Measurements from ENCODE around the gene AUP1.

The AUP1 gene

GRCh38 chr2:74502720-74503505 lies 26.6 kb downstream of the AUP1 start:
- in situ Hi-C loops (cut with HindIII; ENCODE audit: low pct_ligation_motif_present, low pct_unique_long_range_greater_than_20kb, low sequenced_read_pairs), result no loop called here
- DNase-seq, result peak; percentile 81

GRCh38 chr2:74502147-74502719 lies 27.3 kb downstream of the AUP1 start:
- in situ Hi-C loops (cut with HindIII; ENCODE audit: low pct_ligation_motif_present, low pct_unique_long_range_greater_than_20kb, low sequenced_read_pairs), result no loop called here
- DNase-seq, result peak; percentile 56

DNA sequence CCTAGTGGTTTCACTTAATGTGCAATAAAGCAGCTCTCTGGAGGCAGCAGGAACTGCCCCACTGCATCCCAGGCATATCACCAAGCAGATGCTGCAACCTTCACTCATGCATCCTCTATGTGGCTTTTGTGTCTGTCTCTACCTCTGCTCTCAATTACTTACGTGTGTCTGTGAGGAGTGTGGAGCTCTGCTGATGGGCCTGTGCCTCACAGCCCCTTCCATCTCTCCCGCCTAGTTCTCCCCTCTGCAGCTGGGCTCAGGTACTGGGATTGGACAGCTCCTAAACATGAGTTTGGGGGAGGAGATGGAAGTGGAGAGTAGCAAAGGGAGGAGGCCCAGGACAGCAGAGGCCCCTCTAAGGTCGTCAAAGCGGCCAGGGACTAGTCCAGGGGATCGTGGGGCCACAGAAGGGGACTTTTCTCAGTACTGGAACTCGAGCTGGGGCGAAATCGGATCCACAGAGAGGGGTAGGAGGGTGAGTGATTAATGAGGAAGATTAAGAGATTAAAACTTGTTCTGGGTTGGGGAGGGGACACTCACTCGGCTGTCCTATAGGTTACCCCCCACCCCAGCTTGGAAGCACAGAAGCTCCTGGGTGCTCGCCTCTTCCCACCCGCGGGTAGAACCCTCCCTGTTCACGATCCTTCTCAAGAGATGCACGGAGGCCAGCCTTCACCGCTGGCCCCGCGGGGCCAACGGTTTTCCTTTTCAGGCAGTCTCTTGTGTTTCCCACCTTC lies 28.0 kb downstream of the AUP1 start:
- in situ Hi-C loops (cut with HindIII; ENCODE audit: low pct_ligation_motif_present, low pct_unique_long_range_greater_than_20kb, low sequenced_read_pairs), result no loop called here
- no peak for DNase-seq

DNA sequence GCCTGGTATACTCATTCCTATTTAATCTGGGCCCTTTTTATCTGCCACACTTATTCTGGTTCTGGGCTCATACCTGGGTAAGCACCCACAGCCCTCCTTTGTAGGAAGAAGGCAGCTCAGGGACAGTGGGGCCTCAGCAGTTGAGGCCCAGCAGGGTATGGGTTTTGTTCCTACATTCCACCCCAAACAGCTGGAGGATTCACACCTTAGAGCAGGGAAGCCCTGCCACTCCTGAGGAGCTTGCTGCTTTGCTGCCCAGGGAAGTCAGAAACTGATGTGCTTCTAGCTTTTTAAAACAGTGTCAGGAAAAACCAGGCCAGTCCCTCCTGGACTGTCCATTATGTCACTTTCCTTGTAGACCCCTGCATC lies 28.9 kb downstream of the AUP1 start:
- DNase-seq, result no peak
- in situ Hi-C loops (cut with HindIII; ENCODE audit: low pct_ligation_motif_present, low pct_unique_long_range_greater_than_20kb, low sequenced_read_pairs), result no loop called here

GRCh38 chr2:74499940-74500577 lies 29.4 kb downstream of the AUP1 start:
- DNase-seq, result no peak
- in situ Hi-C loops (cut with HindIII; ENCODE audit: low pct_ligation_motif_present, low pct_unique_long_range_greater_than_20kb, low sequenced_read_pairs), result no loop called here

DNA sequence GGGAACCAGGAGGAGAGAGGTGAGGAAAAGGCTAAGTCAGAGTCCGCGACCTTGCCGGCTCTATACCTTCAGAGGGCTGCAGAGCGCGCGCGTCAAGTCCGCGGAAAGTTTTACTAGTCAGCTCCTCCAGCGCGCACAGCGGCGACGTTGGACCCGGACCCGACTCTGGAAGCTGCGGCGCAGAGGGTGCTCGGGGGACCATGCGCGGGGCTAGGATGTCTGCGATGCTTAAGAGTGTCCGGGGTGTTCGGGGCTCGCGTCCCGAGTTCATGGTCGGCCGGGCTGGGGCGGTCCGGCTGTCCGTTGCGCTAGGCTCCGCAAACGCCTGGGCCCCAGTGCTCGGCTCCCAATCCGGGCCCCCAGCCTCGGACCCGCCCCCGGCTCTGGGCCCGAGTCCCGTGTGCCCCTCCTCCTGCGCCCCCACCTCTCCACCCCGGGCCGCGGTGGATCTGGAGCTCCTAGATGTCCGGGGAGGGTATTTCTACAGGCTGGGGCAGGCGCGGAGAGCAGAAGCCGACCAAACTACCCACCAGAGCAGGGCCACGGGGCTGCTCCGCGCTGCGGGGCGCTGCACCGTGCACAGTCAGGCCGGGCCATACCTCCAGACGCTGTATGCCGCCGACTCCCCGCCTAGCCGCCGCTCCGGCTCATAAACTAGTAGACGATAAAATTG lies 30.1 kb downstream of the AUP1 start, which contains the start of gene LBX2:
Gene LBX2, minus strand, starts transcription at position 337 of the 673 bp plus-strand sequence. Its CDS starts 66 bp downstream, at position 271.
- DNase-seq, result no peak
- in situ Hi-C loops (cut with HindIII; ENCODE audit: low pct_ligation_motif_present, low pct_unique_long_range_greater_than_20kb, low sequenced_read_pairs), result no loop called here

DNA sequence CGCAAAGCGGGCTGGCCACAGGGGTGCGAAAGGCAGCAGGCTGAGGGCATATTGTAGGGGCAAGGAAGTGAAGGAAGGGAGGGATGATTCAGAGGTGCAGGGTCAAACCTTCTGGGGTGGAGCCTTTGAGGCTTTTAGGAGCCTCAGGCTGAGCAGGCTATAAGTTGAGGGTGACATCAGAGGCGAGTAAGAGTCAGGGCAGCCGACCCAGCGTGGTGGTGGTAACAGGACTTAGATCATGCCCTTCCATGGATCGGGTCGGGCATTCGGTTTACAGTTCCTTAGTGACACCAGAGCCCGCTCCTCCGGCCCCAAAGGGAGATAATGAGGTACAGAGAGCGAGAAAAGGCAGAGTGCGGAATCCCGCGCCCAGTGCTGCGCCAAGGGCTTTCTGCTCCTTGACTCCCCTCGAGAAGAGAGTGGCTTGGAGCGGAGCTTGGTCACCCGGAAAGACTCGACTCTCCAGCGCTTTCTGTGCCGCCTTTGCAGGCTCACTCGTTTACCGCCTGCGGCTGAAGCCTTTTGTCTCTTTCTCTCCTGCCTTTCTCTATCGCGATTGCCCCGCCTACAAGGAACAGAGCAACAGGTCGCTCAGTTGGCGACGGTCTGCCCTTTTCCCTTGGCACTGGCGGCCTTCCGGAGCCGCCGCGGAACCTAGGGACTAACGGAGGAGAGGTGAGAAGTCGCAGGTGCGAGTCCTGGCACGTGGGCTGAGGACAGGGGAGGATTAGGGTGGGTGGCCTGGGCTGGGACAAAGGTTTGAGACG lies 30.8 kb downstream of the AUP1 start:
- in situ Hi-C loops (cut with HindIII; ENCODE audit: low pct_ligation_motif_present, low pct_unique_long_range_greater_than_20kb, low sequenced_read_pairs), result no loop called here
- DNase-seq, result no peak

GRCh38 chr2:74497777-74498499 lies 31.6 kb downstream of the AUP1 start:
- DNase-seq, result no peak
- in situ Hi-C loops (cut with HindIII; ENCODE audit: low pct_ligation_motif_present, low pct_unique_long_range_greater_than_20kb, low sequenced_read_pairs), result no loop called here

- DNase-seq, result no peak
- in situ Hi-C loops (cut with HindIII; ENCODE audit: low pct_ligation_motif_present, low pct_unique_long_range_greater_than_20kb, low sequenced_read_pairs), result no loop called here
Observed at GRCh38 chr2:74496997-74497776, 32.3 kb downstream of the AUP1 start.

GRCh38 chr2:74495440-74495839 lies 34.1 kb downstream of the AUP1 start:
- in situ Hi-C loops (cut with HindIII; ENCODE audit: low pct_ligation_motif_present, low pct_unique_long_range_greater_than_20kb, low sequenced_read_pairs), result no loop called here
- no peak for DNase-seq

DNA sequence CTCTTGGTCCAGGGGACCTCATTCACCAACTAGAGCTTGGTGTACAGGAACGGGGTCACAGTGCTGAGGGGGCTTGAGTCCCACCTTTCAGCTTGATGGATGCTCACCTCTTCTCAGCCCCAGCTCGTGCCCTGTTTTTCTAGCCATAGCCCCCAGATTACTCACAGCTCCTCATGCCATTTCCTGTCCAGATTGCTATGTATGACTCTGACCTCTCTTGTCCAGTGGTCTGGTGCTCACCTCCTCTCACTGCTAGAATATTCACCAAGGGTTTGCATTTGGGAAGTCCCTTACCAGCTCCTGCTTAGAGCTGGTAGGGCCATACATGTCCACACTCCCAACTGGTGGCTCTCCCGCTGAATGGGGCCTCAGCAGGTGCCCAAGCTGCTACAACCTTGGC lies 36.0 kb downstream of the AUP1 start:
- in situ Hi-C loops (cut with HindIII; ENCODE audit: low pct_ligation_motif_present, low pct_unique_long_range_greater_than_20kb, low sequenced_read_pairs), result no loop called here
- DNase-seq, result no peak

- DNase-seq, result no peak
- in situ Hi-C loops (cut with HindIII; ENCODE audit: low pct_ligation_motif_present, low pct_unique_long_range_greater_than_20kb, low sequenced_read_pairs), result no loop called here
Observed at GRCh38 chr2:74491648-74492544, 37.6 kb downstream of the AUP1 start.

DNA sequence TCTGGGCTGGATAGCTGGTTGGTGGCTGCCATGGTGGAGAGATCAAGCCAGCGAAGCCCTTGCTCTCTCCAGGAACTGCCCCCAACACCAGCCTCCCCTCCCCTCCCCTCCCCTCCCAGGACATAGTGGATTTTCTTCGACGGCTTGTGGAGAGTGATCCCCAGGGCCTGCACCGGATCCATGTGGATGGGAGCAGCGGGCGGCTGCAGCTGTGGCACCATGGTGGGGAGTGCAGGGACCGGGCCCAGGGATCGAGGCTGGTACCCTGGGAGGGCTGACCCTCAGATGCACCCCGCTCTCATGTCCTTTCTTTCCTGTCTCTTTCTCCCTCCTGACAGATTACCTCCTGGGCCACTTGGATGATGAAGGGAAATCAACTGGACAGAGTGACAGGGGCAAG lies 39.6 kb downstream of the AUP1 start:
- DNase-seq, result no peak
- in situ Hi-C loops (cut with HindIII; ENCODE audit: low pct_ligation_motif_present, low pct_unique_long_range_greater_than_20kb, low sequenced_read_pairs), result no loop called here

GRCh38 chr2:74488643-74489481 lies 40.6 kb downstream of the AUP1 start:
- no peak for DNase-seq
- in situ Hi-C loops (cut with HindIII; ENCODE audit: low pct_ligation_motif_present, low pct_unique_long_range_greater_than_20kb, low sequenced_read_pairs), result no loop called here

- in situ Hi-C loops (cut with HindIII; ENCODE audit: low pct_ligation_motif_present, low pct_unique_long_range_greater_than_20kb, low sequenced_read_pairs), result no loop called here
- no peak for DNase-seq
Observed at GRCh38 chr2:74486141-74486540, 43.4 kb downstream of the AUP1 start.

All from ACHN (cell line).